ENCODE measurements around the gene EVC.

The EVC gene

DNA sequence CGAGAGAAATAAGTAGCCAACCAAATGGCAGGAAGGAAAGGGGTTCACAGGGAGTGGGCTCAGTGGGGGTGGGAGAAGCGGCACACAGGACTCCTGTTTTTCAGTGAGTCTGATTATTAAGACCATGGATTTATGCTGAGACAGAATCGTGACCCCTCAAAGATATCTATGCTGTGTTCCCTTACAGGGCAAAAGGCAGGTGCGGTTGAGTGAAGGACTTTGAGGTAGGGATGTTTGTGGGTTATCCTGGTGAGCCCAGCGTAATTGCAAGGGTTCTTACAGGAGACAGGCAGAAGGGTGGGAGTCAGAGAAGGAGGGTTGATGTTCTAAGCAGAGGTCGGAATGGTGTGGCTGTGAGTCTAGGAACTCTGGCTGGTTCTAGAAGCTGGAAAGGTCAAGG is 73.0 kb downstream of the EVC start:
- no peak for TF ChIP-seq CTCF (IDR thresholded peaks at IDR 0.05; ENCODE audit: low read depth, low read length, missing control alignments)
- no peak overlapping the region for H3K4me3 ChIP-seq (ENCODE audit: low read depth, low read length)

DNA sequence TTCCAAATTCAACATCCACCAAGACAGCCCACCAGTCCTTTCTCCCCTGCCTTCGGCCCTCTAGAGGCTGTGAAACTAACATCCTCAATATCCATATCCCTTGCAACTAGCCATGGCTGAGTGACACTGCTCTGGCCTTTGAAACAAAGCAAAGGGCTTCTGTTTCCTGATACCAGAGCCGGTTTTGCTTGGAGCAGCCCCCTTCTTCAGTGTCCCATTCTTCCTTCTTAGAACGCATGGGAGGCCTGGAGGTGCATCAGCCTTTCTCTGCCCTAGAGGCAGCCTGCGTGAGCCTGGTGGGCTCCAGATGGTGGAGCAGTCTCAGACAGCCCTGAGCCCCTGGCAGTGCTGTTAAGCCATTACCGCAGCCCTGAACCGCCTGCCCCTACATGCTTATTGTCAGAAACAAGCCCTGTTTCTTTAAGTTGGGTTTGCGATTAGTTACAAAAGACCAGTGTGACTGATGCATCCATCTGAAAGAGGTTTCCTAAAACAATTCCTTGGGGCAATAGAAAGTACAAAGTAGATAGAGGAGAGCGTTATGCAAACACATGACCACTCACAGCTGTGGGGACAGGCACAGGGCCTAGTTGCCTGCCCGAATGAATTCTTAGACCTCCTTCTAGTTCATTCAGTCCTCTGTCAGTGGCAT is 74.1 kb downstream of the EVC start:
- TF ChIP-seq CTCF (IDR thresholded peaks at IDR 0.05; ENCODE audit: low read depth, low read length, missing control alignments) = no peak
- DNase-seq (ENCODE audit: low read depth) = no peak
- H3K4me3 ChIP-seq (ENCODE audit: low read depth, low read length) = no peak overlapping the region

More for the DNA sequence above, 73.0 kb downstream of the EVC start:
- DNase-seq (ENCODE audit: low read depth) = no peak

GRCh38 chr4:5785806-5786680 is 75.0 kb downstream of the EVC start:
- no peak for DNase-seq (ENCODE audit: low read depth)
- no peak for TF ChIP-seq CTCF (IDR thresholded peaks at IDR 0.05; ENCODE audit: low read depth, low read length, missing control alignments)
- no peak overlapping the region for H3K4me3 ChIP-seq (ENCODE audit: low read depth, low read length)

DNA sequence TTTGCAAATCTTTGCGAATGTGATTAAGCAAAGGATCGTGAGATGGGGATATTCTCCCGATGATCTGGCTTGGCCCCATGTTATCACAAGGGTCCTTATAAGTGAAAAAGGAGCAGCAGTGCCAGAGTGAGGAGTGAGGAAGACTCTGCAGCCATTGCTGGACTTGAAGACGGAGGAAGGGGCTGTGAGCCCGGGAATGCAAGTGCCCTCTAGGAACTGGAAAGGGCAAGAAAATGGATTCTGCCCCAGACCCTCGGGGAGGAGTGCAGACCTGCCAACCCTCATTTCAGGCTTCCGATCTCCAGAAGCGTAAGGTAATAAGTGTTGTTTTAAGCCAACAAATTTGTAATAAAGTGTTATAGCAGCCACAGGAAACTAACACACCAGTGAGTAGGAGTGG is 76.3 kb downstream of the EVC start:
- H3K4me3 ChIP-seq (ENCODE audit: low read depth, low read length) = no peak overlapping the region
- no peak for TF ChIP-seq CTCF (IDR thresholded peaks at IDR 0.05; ENCODE audit: low read depth, low read length, missing control alignments)
- no peak for DNase-seq (ENCODE audit: low read depth)

DNA sequence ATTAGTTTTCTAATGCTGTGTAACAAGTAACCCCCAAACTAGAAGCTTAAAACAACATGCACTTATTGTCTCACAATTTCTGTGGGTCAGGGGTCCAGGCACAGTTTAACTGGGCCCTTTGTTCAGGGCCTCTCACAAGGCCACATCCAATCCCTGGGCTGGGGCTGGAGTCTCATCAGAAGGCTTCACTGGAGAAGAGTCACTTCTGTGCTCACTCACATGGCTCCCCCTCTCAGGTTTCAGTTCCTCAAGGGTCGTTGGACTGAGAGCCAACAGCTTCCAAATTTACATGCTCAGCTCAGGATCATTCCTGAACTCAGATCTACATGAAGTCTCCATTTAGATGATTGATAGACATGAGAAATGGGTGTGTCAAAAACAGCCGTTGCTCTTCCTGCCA is 77.1 kb downstream of the EVC start:
- no peak for TF ChIP-seq CTCF (IDR thresholded peaks at IDR 0.05; ENCODE audit: low read depth, low read length, missing control alignments)
- no peak for DNase-seq (ENCODE audit: low read depth)

DNA sequence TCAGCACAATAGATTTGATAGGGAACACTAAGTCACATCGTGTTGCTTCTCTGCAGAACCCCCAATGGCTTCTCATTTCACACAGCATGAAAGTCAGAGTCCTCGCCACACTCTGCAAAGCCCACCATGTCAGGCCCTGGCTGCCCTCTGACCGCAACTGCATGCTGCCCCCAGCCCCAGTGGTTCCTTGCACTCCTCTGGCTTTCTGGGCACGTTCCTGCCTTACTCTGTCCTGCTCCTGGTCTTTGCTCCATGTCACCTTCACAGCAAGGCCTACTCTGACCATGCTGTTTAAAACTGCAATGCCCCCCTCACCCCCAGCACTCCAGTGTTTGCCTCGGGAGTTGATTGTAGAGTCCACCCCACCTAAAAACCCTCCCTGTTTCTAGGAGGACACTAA is 78.1 kb downstream of the EVC start:
- no peak for TF ChIP-seq CTCF (IDR thresholded peaks at IDR 0.05; ENCODE audit: low read depth, low read length, missing control alignments)
- H3K4me3 ChIP-seq (ENCODE audit: low read depth, low read length) = no peak overlapping the region
- DNase-seq (ENCODE audit: low read depth) = no peak

More for the DNA sequence above, 77.1 kb downstream of the EVC start:
- no peak overlapping the region for H3K4me3 ChIP-seq (ENCODE audit: low read depth, low read length)
